ENCODE data around the gene SLC1A4. TPM values are rescaled to one million over a fixed set of nuclear protein-coding genes. Genes with fewer than 3 reads are reported as not detected.
"Not testable (repeated sequence)": the region's sequence is repeated elsewhere in the genome, so short reads cannot be mapped to it uniquely, and the experiment has no call there.

SLC1A4 gene
- total RNA-seq, 1 experiment from 2014 or later = 35.0 TPM

GRCh38 chr2:65032019-65032975, 43.1 kb downstream of the SLC1A4 start:
- Mint-ChIP-seq H3K27me3 (ENCODE audit: insufficient read depth, unreplicated experiment) (no peaks in the 10 kb centered on the region), H3K36me3 (ENCODE audit: insufficient read depth, unreplicated experiment) (peaks cover 6% of the 10 kb centered on the region), H3K9me3 (ENCODE audit: unreplicated experiment) (no peaks in the 10 kb centered on the region), H3K4me3 (ENCODE audit: unreplicated experiment) (peak overlapping the region; percentile 49), H3K27ac (ENCODE audit: unreplicated experiment) (peak overlapping the region; percentile 70), H3K4me1 (ENCODE audit: low read depth, unreplicated experiment) (peaks cover 17% of the 10 kb centered on the region)
- Histone ChIP-seq H3K9me3 (no peaks in the 10 kb centered on the region), H3K4me3 (ENCODE audit: low read depth, low read length) (no peak overlapping the region), H3K4me1 (peaks cover 17% of the 10 kb centered on the region), H3K27me3 (replicated peaks; ENCODE audit: control insufficient read depth, insufficient read depth, low read length) (no peaks in the 10 kb centered on the region), H3K36me3 (ENCODE audit: control insufficient read depth, insufficient read depth, low read length) (no peaks in the 10 kb centered on the region; the same call in 1 of the 2 replicates)
- no peak for TF ChIP-seq CTCF (IDR thresholded peaks at IDR 0.05; ENCODE audit: insufficient read depth in 1 of 2, low read depth in 1 of 2, low read length in 1 of 2, severe bottlenecking in 1 of 2, unreplicated experiment in 1 of 2)
- no TSS peak for BruUV-seq (replicated peaks)
- no peak for DNase-seq
- intact Hi-C loops (cut with micrococcal nuclease; ENCODE audit: unreplicated experiment) = loop anchor here (5.0 kb wide), 1 partner anchor 45 kb away; the partner anchor contains the start of gene SLC1A4
- POLR2A ChIA-PET = interaction anchor here (0.6 to 0.7 kb wide), 2 partner anchors 24 to 115 kb away, joined by 3 to 6 read pairs; partner anchors contain the start of gene CEP68
- CTCF ChIA-PET = interaction anchor here (1.0 to 1.7 kb wide), 3 partner anchors 36 to 114 kb away, joined by 4 to 25 read pairs (median 5); no protein-coding TSS in a partner anchor

GRCh38 chr2:65033178-65033577, 44.0 kb downstream of the SLC1A4 start:
- no peaks in the 10 kb centered on the region for H3K9me3 Mint-ChIP-seq (ENCODE audit: unreplicated experiment)
- H3K27ac Mint-ChIP-seq (ENCODE audit: unreplicated experiment) = no peak overlapping the region
- H3K4me1 Mint-ChIP-seq (ENCODE audit: low read depth, unreplicated experiment) = peaks cover 21% of the 10 kb centered on the region
- H3K9me3 ChIP-seq = no peaks in the 10 kb centered on the region
- no peaks in the 10 kb centered on the region; the same call in 1 of the 2 replicates for H3K36me3 ChIP-seq (ENCODE audit: control insufficient read depth, insufficient read depth, low read length)
- H3K27me3 ChIP-seq (replicated peaks; ENCODE audit: control insufficient read depth, insufficient read depth, low read length) = no peaks in the 10 kb centered on the region
- CTCF ChIA-PET = interaction anchor here (0.6 to 1.7 kb wide), 6 partner anchors 70 to 410 kb away, joined by 3 to 25 read pairs (median 4); no protein-coding TSS in a partner anchor
- BruUV-seq (replicated peaks) = no TSS peak
- no peaks in the 10 kb centered on the region for H3K27me3 Mint-ChIP-seq (ENCODE audit: insufficient read depth, unreplicated experiment)
- no peak overlapping the region for H3K4me3 ChIP-seq (ENCODE audit: low read depth, low read length)
- no peak overlapping the region for H3K4me3 Mint-ChIP-seq (ENCODE audit: unreplicated experiment)
- TF ChIP-seq CTCF (IDR thresholded peaks at IDR 0.05; ENCODE audit: insufficient read depth in 1 of 2, low read depth in 1 of 2, low read length in 1 of 2, severe bottlenecking in 1 of 2, unreplicated experiment in 1 of 2) = no peak
- no peak for DNase-seq
- H3K36me3 Mint-ChIP-seq (ENCODE audit: insufficient read depth, unreplicated experiment) = peaks cover 6% of the 10 kb centered on the region
- intact Hi-C loops (cut with micrococcal nuclease; ENCODE audit: unreplicated experiment) = loop anchor here (1.0 to 5.0 kb wide), 2 partner anchors 46 to 116 kb away; partner anchors contain the start of gene SLC1A4
- POLR2A ChIA-PET = interaction anchor here (0.7 kb wide), 1 partner anchor 36 kb away, joined by 5 read pairs; no protein-coding TSS in a partner anchor
- peaks cover 17% of the 10 kb centered on the region for H3K4me1 ChIP-seq

- not testable (repeated sequence) for DNase-seq; H3K4me3 Mint-ChIP-seq (ENCODE audit: unreplicated experiment); H3K27me3 Mint-ChIP-seq (ENCODE audit: insufficient read depth, unreplicated experiment); BruUV-seq (replicated peaks); H3K27ac Mint-ChIP-seq (ENCODE audit: unreplicated experiment); H3K4me3 ChIP-seq (ENCODE audit: low read depth, low read length); H3K27me3 ChIP-seq (replicated peaks; ENCODE audit: control insufficient read depth, insufficient read depth, low read length); H3K36me3 ChIP-seq (ENCODE audit: control insufficient read depth, insufficient read depth, low read length); H3K36me3 Mint-ChIP-seq (ENCODE audit: insufficient read depth, unreplicated experiment); H3K9me3 Mint-ChIP-seq (ENCODE audit: unreplicated experiment); H3K9me3 ChIP-seq
- intact Hi-C loops (cut with micrococcal nuclease; ENCODE audit: unreplicated experiment) = loop anchor here (1.0 to 5.0 kb wide), 2 partner anchors 46 to 116 kb away; partner anchors contain the start of gene SLC1A4
- POLR2A ChIA-PET = interaction anchor here (0.7 kb wide), 1 partner anchor 37 kb away, joined by 5 read pairs; no protein-coding TSS in a partner anchor
- H3K4me1 ChIP-seq = peaks cover 17% of the 10 kb centered on the region
- CTCF ChIA-PET = interaction anchor here (0.6 to 1.7 kb wide), 6 partner anchors 70 to 410 kb away, joined by 3 to 25 read pairs (median 4); no protein-coding TSS in a partner anchor
- peaks cover 21% of the 10 kb centered on the region for H3K4me1 Mint-ChIP-seq (ENCODE audit: low read depth, unreplicated experiment)
Measured at GRCh38 chr2:65033667-65034066, 44.5 kb downstream of the SLC1A4 start.

Data from Caco-2 (cell line).